ENCODE data around the gene RECQL5. TPM values are rescaled to one million over a fixed set of nuclear protein-coding genes. Genes with fewer than 3 reads are reported as not detected.

Gene RECQL5
- total RNA-seq, result 32.5 TPM

GRCh38 chr17:75666959-75667790 is at the start of gene RECQL5, which contains the start of gene SAP30BP:
Gene RECQL5, minus strand, starts transcription at chr17:75667154. Its CDS starts 597 bp downstream, at chr17:75666557.
Gene SAP30BP, plus strand, starts transcription at chr17:75667338. Its CDS starts 35 bp downstream, at chr17:75667373.

GRCh38 chr17:75632863-75633485 is 34.0 kb downstream of the RECQL5 start, which contains the start of gene SMIM5:
Gene SMIM5, plus strand, starts transcription at chr17:75633434. Its CDS starts 6,768 bp downstream, at chr17:75640202.

GRCh38 chr17:75587675-75588595 is 79.0 kb downstream of the RECQL5 start, which contains the start of gene MYO15B:
Gene MYO15B, plus strand, starts transcription at chr17:75587800. Its CDS starts 258 bp downstream, at chr17:75588058.

Other genes with a start within 250 kb of the RECQL5 start
- gene TMEM94, start 210.5 kb downstream of the RECQL5 start, total RNA-seq, result 54.9 TPM
- gene CASKIN2, start 151.6 kb downstream of the RECQL5 start, total RNA-seq, result 23.3 TPM
- 19.4 TPM for gene TSEN54, start 150.6 kb downstream of the RECQL5 start, total RNA-seq
- gene LLGL2, start 141.5 kb downstream of the RECQL5 start, total RNA-seq, result 51.2 TPM
- 185 TPM for gene MYO15B, start 79.4 kb downstream of the RECQL5 start, total RNA-seq
- 3.5 TPM for gene SMIM5, start 33.7 kb downstream of the RECQL5 start, total RNA-seq
- gene SAP30BP, start 184 bp upstream of the RECQL5 start, total RNA-seq, result 109 TPM
- gene ITGB4, start 54.3 kb upstream of the RECQL5 start, total RNA-seq, result 19.5 TPM
- gene GALK1, start 98.0 kb upstream of the RECQL5 start, total RNA-seq, result 14.5 TPM
- 78.4 TPM for gene UNK, start 117.7 kb upstream of the RECQL5 start, total RNA-seq
- 5.0 TPM for gene UNC13D, start 177.2 kb upstream of the RECQL5 start, total RNA-seq
- gene WBP2, start 188.2 kb upstream of the RECQL5 start, total RNA-seq, result 50.5 TPM
- 14.9 TPM for gene TRIM47, start 211.4 kb upstream of the RECQL5 start, total RNA-seq
- 24.4 TPM for gene TRIM65, start 229.8 kb upstream of the RECQL5 start, total RNA-seq
- gene MRPL38, start 237.7 kb upstream of the RECQL5 start, total RNA-seq, result 45.7 TPM

Measured in camera-type eye (tissue), 1 donor.